Measurements from ENCODE around the gene AKAP9.
"Not testable (repeated sequence)": the region's sequence is repeated elsewhere in the genome, so short reads cannot be mapped to it uniquely, and the experiment has no call there.

AKAP9 gene

DNA sequence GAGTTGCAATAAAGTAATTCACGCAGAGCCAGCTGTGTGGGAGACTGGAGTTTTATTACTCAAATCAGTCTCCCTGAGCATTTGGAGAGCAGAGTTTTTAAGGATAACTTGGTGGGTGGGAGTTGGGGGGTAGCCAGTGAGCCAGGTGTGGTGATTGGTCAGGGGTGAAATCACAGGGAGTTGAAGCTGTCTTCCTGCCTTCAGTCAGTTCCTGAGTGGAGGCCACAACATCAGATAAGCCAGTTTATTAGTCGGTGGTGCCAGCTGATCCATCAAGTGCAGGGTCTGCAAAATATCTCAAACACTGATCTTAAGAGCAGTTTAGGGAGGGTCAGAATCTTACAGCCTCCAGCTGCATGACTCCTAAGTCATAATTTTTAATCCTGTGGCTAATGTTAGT lies 196.9 kb downstream of the AKAP9 start:
- no peak for DNase-seq

DNA sequence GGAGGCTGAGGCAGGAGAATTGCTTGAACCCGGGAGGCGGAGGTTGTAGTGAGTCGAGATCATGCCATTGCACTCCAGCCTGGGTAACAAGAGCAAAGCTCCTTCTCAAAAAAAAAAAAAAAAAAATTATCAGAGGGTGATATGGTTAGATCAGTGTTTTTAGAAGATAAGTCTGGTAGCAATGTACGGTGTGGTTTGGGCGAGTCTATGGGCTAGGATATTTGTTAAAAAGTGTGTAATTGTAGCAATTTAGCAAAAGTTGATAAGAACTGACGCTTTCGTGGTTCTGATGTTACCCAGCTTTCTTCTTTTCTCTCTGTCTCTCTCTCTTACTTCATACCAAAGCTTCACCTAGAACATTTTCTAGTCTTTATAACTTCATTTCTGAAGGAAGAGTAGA lies 200.5 kb downstream of the AKAP9 start:
- DNase-seq = no peak

DNA sequence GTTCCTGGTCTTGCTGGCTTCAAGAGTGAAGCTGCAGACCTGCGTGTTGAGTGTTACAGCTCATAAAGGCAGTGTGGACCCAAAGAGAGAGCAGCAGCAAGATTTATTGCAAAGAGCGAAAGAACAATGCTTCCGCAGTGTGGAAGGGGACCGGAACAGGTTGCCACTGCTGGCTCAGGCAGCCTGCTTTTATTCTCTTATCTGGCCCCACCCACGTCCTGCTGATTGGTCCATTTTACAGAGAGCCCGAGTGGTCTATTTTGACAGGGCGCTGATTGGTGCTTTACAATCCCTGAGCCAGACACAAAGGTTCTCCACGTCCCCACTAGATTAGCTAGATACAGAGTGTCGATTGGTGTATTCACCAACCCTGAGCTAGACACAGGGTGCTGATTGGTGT lies 202.1 kb downstream of the AKAP9 start:
- not testable (repeated sequence) for DNase-seq

DNA sequence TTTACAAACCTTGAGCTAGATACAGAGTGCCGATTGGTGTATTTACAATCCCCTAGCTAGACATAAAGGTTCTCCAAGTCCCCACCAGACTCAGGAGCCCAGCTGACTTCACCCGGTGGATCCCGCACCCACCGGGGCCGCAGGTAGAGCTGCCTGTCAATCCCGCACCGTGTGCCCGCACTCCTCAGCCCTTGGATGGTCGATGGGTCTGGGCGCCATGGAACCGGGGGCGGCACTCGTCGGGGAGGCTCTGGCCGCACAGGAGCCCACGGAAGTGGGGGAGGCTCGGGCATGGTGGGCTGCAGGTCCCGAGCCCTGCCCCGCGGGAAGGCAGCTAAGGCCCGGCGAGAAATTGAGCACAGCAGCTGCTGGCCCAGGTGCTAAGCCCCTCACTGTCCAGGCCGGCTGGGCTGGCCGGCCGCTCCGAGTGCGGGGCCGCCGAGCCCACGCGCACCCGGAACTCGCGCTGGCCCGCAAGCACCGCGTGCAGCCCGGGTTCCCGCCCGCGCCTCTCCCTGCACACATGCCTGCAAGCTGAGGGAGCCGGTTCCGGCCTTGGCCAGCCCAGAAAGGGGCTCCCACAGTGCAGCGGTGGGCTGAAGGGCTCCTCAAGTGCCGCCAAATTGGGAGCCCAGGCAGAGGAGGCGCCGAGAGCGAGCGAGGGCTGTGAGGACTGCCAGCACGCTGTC lies 202.7 kb downstream of the AKAP9 start:
- DNase-seq = not testable (repeated sequence)

DNA sequence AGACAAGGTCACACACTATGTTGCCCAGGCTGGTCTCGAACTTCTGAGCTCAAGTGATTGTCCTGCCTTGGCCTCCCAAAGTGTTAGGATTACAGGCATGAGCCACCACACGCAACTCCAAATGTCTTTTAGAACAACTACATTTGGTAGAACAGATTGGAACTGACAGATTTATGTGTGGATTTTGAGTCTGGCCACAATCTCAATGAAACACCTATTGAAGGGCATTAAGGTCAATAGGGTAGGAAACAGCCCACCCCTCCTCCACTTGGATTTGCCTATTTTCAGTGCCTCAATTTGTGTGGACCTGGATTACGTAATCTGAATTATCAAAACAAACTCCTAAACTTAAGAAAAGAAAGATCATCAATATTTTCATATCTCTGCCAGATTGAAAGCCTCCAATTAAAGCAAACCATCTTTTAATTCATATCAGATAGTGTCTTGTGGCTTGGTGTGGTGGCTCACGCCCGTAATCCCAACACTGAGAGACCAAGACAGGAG lies 209.1 kb downstream of the AKAP9 start:
- DNase-seq = no peak

DNA sequence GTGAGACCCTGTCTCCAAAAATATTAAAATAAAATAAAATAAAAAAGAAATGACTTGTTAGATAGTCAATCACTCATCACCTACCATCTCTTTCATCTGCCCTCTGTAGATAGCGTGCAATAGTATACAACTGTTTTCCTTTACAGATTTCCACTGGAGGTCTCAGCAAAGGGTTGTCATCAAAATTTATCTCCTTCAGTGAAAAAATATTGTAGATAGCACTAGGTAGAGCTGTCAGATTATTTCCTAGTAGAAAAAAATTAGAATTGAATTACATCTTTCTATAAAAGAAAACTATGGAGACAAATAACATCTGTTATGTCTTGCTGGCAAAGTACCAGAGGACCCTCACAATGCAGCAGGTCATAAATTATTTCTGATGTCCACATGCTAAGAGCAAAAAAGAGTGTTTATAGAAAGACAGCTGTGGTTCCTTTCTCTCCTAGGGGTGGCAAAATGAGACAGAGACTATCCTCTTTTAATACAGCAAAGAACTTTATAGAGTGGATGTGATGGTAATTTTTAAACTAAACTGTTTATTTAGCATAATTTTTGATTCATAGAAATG lies 209.9 kb downstream of the AKAP9 start:
- DNase-seq = no peak

DNA sequence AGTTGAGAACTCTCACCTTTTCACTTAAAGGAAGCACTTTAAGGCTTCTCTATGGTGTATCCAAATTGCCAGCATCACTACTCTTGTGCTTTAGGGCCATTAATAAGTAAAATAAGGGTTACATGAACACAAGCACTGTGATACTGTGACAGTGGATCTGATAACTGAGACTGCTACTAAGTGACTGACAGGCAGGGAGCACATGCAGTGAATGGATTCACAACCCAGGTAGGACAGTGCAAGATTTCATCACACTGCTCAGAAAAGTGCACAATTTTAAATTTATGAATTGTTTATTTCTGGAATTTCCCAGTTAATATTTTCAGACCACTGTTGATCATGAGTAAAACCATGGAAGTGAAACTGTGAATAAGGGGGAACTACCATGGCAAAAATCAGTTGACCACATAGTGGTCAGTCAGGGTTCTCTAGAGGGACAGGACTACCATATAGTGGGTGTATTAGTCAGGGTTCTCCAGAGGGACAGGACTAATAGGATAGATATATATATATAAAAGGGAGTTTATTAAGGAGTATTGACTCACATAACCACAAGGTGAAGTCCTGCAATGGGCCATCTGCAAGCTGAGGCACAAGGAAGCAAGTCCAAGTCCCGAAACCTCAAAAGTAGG lies 214.6 kb downstream of the AKAP9 start:
- no peak for DNase-seq

DNA sequence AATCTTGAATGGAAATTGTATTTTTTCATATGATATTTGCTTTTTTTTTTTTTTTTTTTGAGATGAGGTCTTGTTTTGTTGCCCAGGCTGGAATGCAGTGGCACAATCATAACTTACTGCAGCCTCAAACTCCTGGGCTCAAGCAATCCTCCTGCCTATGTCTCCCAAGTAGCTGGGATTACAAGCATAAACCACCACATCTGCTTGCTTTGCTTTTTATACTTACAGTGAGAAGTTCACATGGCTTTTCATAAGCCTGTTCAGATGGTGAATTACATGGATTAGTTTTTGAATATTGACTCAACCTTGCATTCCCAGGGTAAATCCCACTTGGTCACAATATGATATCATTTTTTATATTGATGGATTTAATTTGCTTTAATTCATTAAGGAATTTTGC lies 216.3 kb downstream of the AKAP9 start:
- DNase-seq = no peak

DNA sequence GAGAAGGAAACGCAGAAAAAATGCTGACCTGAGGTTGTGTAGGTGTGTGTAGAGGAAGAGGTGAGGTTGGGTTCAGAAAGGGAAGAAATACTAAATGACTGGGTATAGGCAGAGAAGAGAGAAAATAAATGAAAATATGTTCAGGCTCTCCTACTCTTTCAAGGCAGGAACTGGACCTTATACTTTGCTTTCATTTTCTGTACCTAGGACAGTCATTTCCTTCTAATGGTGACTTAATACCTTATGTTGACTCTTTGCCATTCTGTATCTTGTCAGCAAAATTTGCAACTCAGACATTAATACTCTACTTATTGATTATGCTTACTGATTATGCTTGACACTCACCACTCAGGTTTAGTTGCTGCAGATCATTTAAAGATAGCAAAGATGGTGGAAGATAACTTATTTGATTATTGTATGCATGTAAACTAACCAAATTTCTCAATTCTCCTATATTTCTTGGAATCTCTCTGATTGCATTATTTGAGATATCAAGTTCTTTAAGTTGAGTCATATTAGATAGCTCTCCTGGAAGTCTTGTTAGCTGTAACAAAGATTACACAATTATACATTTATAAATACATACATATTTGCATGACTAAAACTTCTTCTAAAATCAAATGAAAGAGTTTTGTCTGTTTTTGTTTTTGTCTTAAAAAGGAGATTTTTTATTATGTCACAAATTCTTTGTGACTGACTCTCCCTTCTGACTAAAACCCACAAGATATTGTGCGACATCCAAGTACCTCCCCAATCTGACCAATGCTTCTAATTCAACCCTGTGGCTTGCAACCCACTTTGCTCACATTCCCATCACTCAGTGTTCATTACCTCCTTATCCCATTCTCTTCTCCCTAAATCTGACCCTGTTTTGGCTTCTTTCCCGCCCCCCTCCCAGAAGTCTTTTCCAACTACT lies 218.3 kb downstream of the AKAP9 start:
- no peak for DNase-seq
